Activated CD4-positive, alpha-beta T cell treated with anti-CD3 and anti-CD28 coated beads for 1 hour (primary cell): Measurements from ENCODE around the gene PPM1M.
"Not testable (repeated sequence)": the region's sequence is repeated elsewhere in the genome, so short reads cannot be mapped to it uniquely, and the experiment has no call there.

ENCODE experiments used
- DNase-seq: peaks from one replicate; pipeline ENCODE4 v3.0.0-alpha.2; 2020

PPM1M gene

DNA sequence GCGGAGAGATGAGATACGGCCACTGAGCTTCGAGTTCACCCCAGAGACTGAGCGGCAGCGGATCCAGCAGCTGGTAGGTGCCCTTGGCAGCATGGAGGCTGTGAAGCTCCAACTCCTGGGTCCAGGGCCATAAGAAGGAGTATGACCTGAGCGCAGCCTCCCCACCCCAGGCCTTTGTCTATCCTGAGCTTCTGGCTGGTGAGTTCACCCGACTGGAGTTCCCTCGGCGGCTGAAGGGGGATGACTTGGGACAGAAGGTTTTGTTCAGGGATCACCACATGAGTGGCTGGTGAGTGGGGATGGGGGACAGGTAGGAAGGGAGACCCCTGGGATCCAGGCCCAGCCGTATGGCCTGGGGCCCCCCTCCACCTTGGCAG lies 2.6 kb downstream of the PPM1M start:
- peak; percentile 6 for DNase-seq

- no peak for DNase-seq
These were observed 3.4 kb downstream of the PPM1M start for GRCh38 chr3:52248816-52249547.

DNA sequence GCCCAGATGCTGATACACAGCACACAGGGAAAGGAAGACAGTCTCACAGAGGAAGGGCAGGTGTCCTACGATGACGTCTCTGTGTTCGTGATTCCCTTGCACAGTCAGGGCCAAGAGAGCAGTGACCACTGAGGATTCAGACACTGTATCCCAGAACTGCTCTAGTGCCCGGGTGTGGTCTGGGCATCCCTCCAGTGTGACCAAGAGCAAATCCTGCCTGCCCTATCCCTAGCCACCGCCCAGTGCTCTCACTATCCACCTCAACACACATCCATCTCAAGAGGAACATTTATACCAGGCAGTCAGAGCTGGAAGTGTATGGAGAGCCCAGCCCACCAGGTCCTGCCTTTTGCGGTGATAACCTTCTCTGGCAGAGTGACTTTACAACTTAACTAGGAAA lies 4.1 kb downstream of the PPM1M start:
- DNase-seq, result no peak

GRCh38 chr3:52250122-52250521 lies 4.6 kb downstream of the PPM1M start:
- no peak for DNase-seq

DNA sequence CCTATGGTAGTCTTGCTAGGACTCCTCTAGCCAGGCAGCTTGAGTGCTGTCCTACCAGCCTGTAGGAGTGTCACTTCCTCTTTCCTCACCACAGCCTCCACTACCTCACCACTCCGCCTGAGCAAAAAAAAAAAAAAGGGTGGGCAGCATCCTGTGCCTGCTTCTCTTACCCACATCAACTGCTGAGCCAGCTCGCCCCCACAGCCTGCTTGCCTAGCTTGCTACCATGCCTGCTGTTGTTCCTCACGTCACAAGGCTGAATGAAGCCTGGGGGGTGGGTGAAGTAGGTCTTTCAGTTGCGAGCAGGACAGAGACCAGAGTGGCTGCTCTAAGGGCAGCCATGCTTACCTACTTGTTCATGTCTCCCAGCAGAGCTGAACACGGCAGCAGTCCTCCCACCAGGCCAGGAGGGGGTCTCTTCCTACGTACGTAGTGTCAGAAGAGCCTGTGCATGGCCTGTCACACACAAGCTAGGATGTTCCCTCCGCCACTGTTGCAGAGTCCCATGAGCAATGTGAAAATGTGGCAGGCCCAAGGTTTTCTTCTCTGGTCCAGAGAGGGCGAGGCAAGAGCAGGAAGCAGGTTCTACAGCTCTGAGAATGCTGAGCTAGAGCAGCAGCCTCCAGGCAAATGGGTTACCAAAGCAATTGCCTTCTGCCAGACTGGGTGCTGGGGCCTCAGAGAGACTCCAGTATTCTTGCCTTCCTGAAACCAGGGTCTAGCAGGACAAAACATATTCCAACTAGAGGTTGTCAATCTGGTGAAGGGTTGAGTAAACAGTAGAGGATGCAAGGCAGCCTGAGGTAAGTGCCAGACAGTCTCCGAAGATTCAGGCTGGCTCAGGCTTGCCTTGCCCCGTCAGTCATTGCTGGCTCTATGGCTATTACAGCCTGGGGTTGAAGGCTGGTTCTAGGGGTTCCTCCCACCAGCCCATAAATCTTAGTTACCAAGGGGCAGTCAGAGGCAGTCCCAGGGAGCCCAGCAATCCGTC lies 8.1 kb downstream of the PPM1M start:
- peak; percentile 67 for DNase-seq

DNA sequence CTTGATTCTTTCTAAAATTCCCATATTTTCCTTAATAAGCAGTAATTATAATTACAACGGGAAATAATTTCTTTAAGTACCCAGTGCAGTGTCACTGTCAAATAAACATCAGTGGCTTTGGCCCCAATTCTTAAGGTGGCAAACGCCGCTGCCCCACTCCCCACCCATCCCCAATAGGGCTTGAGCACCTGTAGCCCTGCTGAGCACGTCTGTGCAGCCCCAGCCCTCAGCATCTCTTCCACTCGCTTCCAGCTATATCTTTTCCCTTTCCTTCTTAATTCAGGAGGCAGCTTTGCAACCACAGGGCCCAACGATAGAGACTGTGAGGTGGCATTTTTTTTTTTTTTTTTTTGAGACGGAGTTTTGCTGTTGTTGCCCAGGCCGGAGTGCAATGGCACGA lies 9.0 kb downstream of the PPM1M start:
- DNase-seq, result no peak

GRCh38 chr3:52256159-52256558 lies 10.6 kb downstream of the PPM1M start:
- no peak for DNase-seq

DNA sequence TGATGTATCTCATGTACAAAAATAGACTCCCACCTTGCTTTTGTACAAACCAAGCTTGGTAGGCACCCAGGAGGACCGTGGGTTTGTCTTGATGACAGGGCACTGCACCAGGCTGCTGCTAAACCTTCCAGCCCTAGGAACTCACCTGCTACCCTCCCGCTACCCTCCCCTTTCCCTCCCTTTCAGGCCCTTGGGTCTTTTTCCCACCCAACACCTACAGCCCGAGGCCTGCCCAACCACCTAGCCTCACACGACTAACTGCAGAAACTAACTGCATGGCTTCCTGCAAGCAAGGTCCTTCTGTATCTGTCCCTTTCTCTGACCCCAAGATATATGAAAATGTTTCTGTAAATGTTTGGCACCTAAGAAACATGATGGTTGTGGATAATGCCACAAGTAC lies 11.1 kb downstream of the PPM1M start:
- DNase-seq, result no peak

DNA sequence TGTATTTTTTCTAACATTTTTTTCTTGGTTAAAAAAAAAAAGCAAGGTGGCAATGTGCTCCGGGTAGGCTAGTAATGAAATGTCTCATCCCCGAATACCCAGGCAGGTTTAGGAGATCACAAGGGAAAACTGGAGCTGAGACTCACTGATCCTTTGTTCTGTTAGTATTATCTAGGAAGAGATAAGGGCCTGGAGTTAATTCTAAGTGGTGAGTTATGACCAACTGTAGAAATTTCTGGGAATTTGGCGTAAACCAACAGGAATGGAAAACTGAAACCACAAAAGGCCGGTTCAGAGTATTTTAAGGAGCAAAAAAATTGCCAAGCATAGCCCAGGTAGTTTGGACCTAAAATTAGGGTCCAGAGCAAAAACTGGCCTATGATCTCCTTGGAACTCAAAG lies 12.4 kb downstream of the PPM1M start:
- DNase-seq, result no peak

GRCh38 chr3:52259035-52259434 lies 13.5 kb downstream of the PPM1M start:
- no peak for DNase-seq

- no peak for DNase-seq
These were observed 13.9 kb downstream of the PPM1M start for GRCh38 chr3:52259448-52259847.

GRCh38 chr3:52262447-52262846 lies 16.9 kb downstream of the PPM1M start:
- no peak for DNase-seq

- DNase-seq, result no peak
These were observed 19.8 kb downstream of the PPM1M start for GRCh38 chr3:52265387-52265786.

DNA sequence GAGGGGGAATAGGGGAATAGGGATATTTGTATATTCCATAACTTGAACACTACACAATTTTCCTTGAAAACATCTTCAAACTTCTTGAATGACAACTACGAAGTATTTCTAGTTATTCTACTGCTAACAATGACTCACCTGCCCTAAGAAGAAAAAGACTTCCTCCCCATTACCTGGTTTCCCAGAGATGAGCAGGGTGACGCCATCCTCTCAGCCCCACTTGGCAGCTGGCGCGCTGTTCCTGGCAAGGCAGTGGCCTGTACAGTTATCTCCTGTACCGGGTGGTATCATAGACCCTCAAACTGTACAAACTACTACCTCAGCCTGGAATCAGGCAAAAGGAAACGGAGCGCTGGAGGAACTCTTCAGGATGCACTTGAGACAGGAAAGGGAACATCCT lies 22.5 kb downstream of the PPM1M start:
- DNase-seq, result no peak

GRCh38 chr3:52269776-52270175 lies 24.2 kb downstream of the PPM1M start:
- DNase-seq, result no peak

DNA sequence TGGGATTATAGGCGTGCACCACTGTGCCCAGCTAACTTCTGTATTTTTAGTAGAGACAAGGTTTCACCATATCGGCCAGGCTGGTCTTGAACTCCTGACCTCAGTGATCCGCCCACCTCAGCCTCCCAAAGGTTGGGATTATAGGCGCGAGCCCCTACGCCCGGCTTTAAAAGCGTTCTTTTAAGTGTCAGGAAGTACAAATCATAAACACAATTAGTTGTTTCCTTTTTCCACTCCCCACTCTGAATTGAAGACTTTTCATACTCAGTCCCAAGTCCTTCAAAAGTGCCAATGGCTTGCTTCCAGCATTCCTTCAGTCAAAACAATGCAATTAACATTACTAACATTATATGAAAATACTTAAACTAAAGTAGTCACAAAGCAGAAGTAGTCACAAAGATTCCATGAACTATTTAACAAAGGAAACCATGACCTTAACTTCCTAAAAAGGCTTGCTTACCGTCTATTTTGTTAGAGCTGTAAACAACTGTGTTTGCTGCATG lies 24.7 kb downstream of the PPM1M start:
- DNase-seq, result no peak

GRCh38 chr3:52272172-52272571 lies 26.6 kb downstream of the PPM1M start:
- DNase-seq, result not testable (repeated sequence)

GRCh38 chr3:52272831-52273230 lies 27.3 kb downstream of the PPM1M start:
- DNase-seq, result no peak

- DNase-seq, result not testable (repeated sequence)
These were observed 29.2 kb downstream of the PPM1M start for GRCh38 chr3:52274781-52275180.

DNA sequence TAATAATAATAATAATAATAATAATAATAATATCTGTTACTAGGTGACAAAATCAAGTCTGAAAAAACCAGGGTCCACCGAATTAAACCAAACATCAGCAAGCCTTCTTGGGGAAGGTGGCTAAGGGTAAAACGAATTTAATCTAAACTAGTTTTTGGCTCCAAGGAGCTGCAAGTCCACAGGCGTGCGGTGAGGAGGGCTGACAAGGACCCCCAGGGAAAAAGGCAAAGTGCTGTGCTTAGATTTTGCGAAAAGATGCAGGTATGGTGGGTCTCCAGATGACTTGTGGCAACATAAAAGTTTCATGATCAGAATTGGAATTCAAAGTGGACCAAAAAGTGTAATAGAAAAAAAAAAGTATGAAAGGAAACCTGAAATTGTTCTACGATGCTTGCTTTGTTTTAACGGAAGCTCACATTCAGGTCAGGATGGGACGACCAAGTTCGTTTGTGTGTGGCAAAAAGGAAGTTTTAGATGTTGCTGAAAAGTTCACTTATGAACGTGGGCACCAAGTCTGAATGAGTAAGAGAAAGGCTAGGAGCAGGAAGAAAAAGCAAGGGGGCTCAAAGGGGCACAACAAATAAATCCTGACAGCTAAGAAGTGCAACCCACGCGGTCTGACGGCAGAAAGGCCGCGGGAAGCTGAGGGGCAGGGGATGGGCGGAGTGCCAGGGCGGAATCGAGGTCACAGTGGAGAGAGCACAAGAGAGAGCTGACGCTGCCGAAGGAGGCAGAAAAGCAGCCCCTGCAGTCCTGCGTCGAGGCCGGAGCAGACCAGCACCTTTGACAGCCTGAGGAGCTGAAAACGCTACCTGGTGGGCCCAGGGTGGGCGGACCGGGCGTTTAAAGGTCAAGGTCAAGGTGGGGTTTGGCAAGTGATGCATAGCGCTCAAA lies 31.8 kb downstream of the PPM1M start:
- peak; percentile 48 for DNase-seq

- no peak for DNase-seq
These were observed 32.5 kb downstream of the PPM1M start for GRCh38 chr3:52277972-52278509.

GRCh38 chr3:52278510-52279069 lies 33.0 kb downstream of the PPM1M start, which contains the start of gene WDR82:
Gene WDR82 (minus strand): TSS chr3:52278649. CDS start chr3:52278361, 288 bp downstream.
- DNase-seq, result peak; percentile 94
